Keratinocyte (primary cell): ENCODE results near the gene ADAMTS1. TPM values are rescaled to one million over a fixed set of nuclear protein-coding genes. Genes with fewer than 3 reads are reported as not detected.
"Not testable (repeated sequence)": the region's sequence is repeated elsewhere in the genome, so short reads cannot be mapped to it uniquely, and the experiment has no call there.

Experiments used
- DNase-seq: peaks from one replicate; pipeline ENCODE4 v3.0.0-alpha.2; 2011; ENCODE audit warnings: low read depth, missing footprints, low spot score
- FAIRE-seq: peaks from 2 replicates; lab custom pipeline; 2011; peaks lifted over from hg19 to GRCh38; lab: Jason Lieb, UNC
- H2AFZ ChIP-seq: 2 replicates; pipeline ENCODE4 v1.6.0; 2012; ENCODE audit warnings: low read length, control low read depth, inconsistent platforms; ENCODE audit not compliant: control insufficient read depth
- H3K27ac ChIP-seq: 2 replicates; pipeline ENCODE4 v1.5.1; 2011; ENCODE audit warnings: low read length; ENCODE audit not compliant: control insufficient read depth, insufficient read depth
- H3K27me3 ChIP-seq: 3 replicates; pipeline ENCODE4 v1.6.0; 2011; ENCODE audit warnings: low read length; ENCODE audit not compliant: control insufficient read depth, insufficient read depth; ENCODE audit errors: extremely low read depth
- H3K36me3 ChIP-seq, 2 experiments: 2 replicates in 1 of 2; 3 replicates in 1 of 2; pipeline ENCODE4 v1.5.1; 2011; ENCODE audit warnings: low read length in 2 of 2, mild to moderate bottlenecking in 1 of 2; ENCODE audit not compliant: control insufficient read depth in 2 of 2, insufficient read depth in 2 of 2; ENCODE audit errors: extremely low read depth in 1 of 2
- H3K4me1 ChIP-seq: 3 replicates; pipeline ENCODE4 v1.5.1; 2011; ENCODE audit warnings: low read length; ENCODE audit not compliant: control insufficient read depth, insufficient read depth; ENCODE audit errors: extremely low read depth
- H3K4me2 ChIP-seq: 3 replicates; pipeline ENCODE4 v1.6.0; 2011; ENCODE audit warnings: low read depth, low read length; ENCODE audit not compliant: control insufficient read depth, insufficient read depth; ENCODE audit errors: extremely low read depth
- H3K4me3 ChIP-seq, 3 experiments: fragments of 200-600 bp in 1 of 3; sonication (generic) in 1 of 3; 2 replicates in 2 of 3; 3 replicates in 1 of 3; pipeline ENCODE4 v1.5.1; 2011 to 2016; ENCODE audit warnings: low read length in 3 of 3, mild to moderate bottlenecking in 3 of 3, control low read depth in 2 of 3, inconsistent platforms in 1 of 3, low read depth in 1 of 3, mixed read lengths in 1 of 3, mixed run types in 1 of 3, moderate library complexity in 1 of 3; ENCODE audit not compliant: control insufficient read depth in 2 of 3, insufficient read depth in 2 of 3; ENCODE audit errors: extremely low read depth in 1 of 3
- H3K79me2 ChIP-seq: 2 replicates; pipeline ENCODE4 v1.6.0; 2012; ENCODE audit warnings: low read length; ENCODE audit not compliant: control insufficient read depth, insufficient read depth
- H3K9ac ChIP-seq: 3 replicates; pipeline ENCODE4 v1.6.0; 2011; ENCODE audit warnings: low read length; ENCODE audit not compliant: control insufficient read depth, insufficient read depth; ENCODE audit errors: extremely low read depth
- H3K9me1 ChIP-seq: 3 replicates; pipeline ENCODE4 v1.6.0; 2011; ENCODE audit warnings: low read length; ENCODE audit not compliant: control insufficient read depth, insufficient read depth; ENCODE audit errors: extremely low read depth
- H3K9me3 ChIP-seq: 2 replicates; pipeline ENCODE4 v1.5.1; 2012; ENCODE audit warnings: low read depth, low read length; ENCODE audit not compliant: control insufficient read depth
- H4K20me1 ChIP-seq: 3 replicates; pipeline ENCODE4 v1.6.0; 2011; ENCODE audit warnings: low read length; ENCODE audit not compliant: control insufficient read depth, insufficient read depth; ENCODE audit errors: extremely low read depth
- CTCF ChIP-seq, 3 experiments: IDR thresholded peaks in 1 of 3; conservative IDR thresholded peaks in 1 of 3; optimal IDR thresholded peaks in 1 of 3; 2 replicates in 2 of 3; 3 replicates in 1 of 3; pipeline versions ENCODE3 to v1.5.1; 2011; ENCODE audit warnings: low read length in 3 of 3, mild to moderate bottlenecking in 3 of 3, moderate library complexity in 2 of 3, control low read depth in 1 of 3, inconsistent platforms in 1 of 3; ENCODE audit not compliant: insufficient read depth in 2 of 3; ENCODE audit errors: extremely low read depth in 1 of 3
- EZH2 ChIP-seq: IDR thresholded peaks from one replicate; pipeline ENCODE4 v1.6.1; 2012; ENCODE audit warnings: inconsistent platforms, mild to moderate bottlenecking, low read length, moderate library complexity
- dilution Hi-C: fragments of 300-500 bp; cut with MboI; formaldehyde crosslinking; loops from one replicate; pipeline ENCODE4 v1.7.0; 2020; ENCODE audit warnings: low sequenced_read_pairs; ENCODE audit not compliant: extremely low pct_ligation_motif_present
- polyA plus RNA-seq, 5 experiments: library from polyadenylated mRNA; depleted of rRNA in 3 of 5; stranded (reverse) in 3 of 5; stranded (forward) in 1 of 5; unstranded in 1 of 5; fragments of >200 nt; gene quantifications; 1 replicate in 1 of 5; 2 replicates in 3 of 5; 3 replicates in 1 of 5; pipeline versions ENCODE4 v1.2.1 to v1.2.3, GENCODE V29; 2011 to 2012; ENCODE audit warnings: missing spikeins in 2 of 5, low read depth in 1 of 5, low replicate concordance in 1 of 5

Gene ADAMTS1
- polyA plus RNA-seq, 1 donor (not counting 4 experiments of a cell fraction or from before 2014, with no cell fraction given): 344 TPM

GRCh38 chr21:26865857-26866256 is 20.6 kb upstream of the ADAMTS1 start:
- no peak overlapping the region for H3K27ac ChIP-seq
- no peak overlapping the region for H2AFZ ChIP-seq
- no peaks in the 10 kb centered on the region for H3K9me3 ChIP-seq
- no peaks in the 10 kb centered on the region for H4K20me1 ChIP-seq
- H3K79me2 ChIP-seq: no peaks in the 10 kb centered on the region
- no peak overlapping the region for H3K9ac ChIP-seq
- dilution Hi-C loops: no loop called here
- no peaks in the 10 kb centered on the region for H3K4me1 ChIP-seq
- no peak for TF ChIP-seq EZH2
- TF ChIP-seq CTCF (optimal IDR thresholded peaks at IDR 0.05 in 1 of 3, IDR thresholded peaks at IDR 0.05 in 1 of 3, conservative IDR thresholded peaks at IDR 0.05 in 1 of 3; ENCODE audit: extremely low read depth in 1 of 3, insufficient read depth in 2 of 3, low read length in 3 of 3): no peak
- H3K9me1 ChIP-seq: no peaks in the 10 kb centered on the region
- H3K4me3 ChIP-seq: no peak overlapping the region
- H3K4me2 ChIP-seq: no peak overlapping the region
- no peak for FAIRE-seq
- no peaks in the 10 kb centered on the region for H3K27me3 ChIP-seq
- no peak for DNase-seq
- H3K36me3 ChIP-seq: no peaks in the 10 kb centered on the region

GRCh38 chr21:26856871-26857350 is 11.7 kb upstream of the ADAMTS1 start:
- H3K27me3 ChIP-seq, H3K4me3 ChIP-seq, H3K9me3 ChIP-seq, H3K4me2 ChIP-seq, H3K79me2 ChIP-seq, H3K4me1 ChIP-seq, FAIRE-seq, H3K9ac ChIP-seq, H3K9me1 ChIP-seq, H4K20me1 ChIP-seq, H2AFZ ChIP-seq, dilution Hi-C loops, H3K27ac ChIP-seq, H3K36me3 ChIP-seq, DNase-seq: not testable (repeated sequence)

- H3K79me2 ChIP-seq, FAIRE-seq, H3K4me2 ChIP-seq, H3K4me3 ChIP-seq, H3K27me3 ChIP-seq, DNase-seq, H3K9ac ChIP-seq, H3K36me3 ChIP-seq, H3K27ac ChIP-seq, H2AFZ ChIP-seq, H3K4me1 ChIP-seq, H3K9me3 ChIP-seq, dilution Hi-C loops, H3K9me1 ChIP-seq, H4K20me1 ChIP-seq: not testable (repeated sequence)
Observed at GRCh38 chr21:26854695-26855094, 9.5 kb upstream of the ADAMTS1 start.
